DND-41 (cell line): ENCODE results near the gene CREBBP.

Experiments used
- EZH2 ChIP-seq: IDR thresholded peaks from 3 replicates; pipeline ENCODE4 v1.6.1; 2012; ENCODE audit warnings: borderline replicate concordance, low read depth, mild to moderate bottlenecking, moderate library complexity, low read length, inconsistent platforms; ENCODE audit not compliant: severe bottlenecking
- TF ChIP-seq, protein P1 (sequence below): IDR thresholded peaks from 2 replicates; pipeline ENCODE4 v1.5.1; 2012; ENCODE audit warnings: borderline replicate concordance, low read length, moderate library complexity, mild to moderate bottlenecking; ENCODE audit not compliant: poor library complexity, severe bottlenecking; ENCODE audit errors: extremely low read depth

DNA sequence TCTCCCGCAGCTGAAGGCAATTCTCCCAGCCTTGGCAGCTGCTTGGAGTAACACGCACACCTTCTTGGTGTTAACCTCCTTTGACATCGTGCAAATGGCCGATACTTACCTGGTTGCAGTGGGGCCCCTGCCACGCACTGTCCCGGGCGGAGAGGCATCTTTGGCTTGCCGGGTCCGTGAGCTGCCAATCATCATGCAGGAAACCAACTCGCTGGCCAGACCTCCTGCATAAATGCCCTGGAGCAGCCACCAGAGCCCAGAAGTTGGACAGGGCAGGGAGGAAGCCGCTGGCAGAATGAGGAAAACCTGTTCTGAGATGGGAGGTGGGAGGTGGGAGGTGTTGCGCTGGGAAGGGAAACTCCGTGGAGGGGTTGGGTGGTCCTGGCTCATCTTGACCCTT is 41.7 kb upstream of the CREBBP start:
- TF ChIP-seq, protein P1, sequence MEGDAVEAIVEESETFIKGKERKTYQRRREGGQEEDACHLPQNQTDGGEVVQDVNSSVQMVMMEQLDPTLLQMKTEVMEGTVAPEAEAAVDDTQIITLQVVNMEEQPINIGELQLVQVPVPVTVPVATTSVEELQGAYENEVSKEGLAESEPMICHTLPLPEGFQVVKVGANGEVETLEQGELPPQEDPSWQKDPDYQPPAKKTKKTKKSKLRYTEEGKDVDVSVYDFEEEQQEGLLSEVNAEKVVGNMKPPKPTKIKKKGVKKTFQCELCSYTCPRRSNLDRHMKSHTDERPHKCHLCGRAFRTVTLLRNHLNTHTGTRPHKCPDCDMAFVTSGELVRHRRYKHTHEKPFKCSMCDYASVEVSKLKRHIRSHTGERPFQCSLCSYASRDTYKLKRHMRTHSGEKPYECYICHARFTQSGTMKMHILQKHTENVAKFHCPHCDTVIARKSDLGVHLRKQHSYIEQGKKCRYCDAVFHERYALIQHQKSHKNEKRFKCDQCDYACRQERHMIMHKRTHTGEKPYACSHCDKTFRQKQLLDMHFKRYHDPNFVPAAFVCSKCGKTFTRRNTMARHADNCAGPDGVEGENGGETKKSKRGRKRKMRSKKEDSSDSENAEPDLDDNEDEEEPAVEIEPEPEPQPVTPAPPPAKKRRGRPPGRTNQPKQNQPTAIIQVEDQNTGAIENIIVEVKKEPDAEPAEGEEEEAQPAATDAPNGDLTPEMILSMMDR: no peak
- TF ChIP-seq EZH2: no peak
